ENCODE measurements around the gene ARAP1.

ARAP1 gene

GRCh38 chr11:72741849-72742512, 10.2 kb downstream of the ARAP1 start:
- no peak for DNase-seq

GRCh38 chr11:72741429-72741833, 10.8 kb downstream of the ARAP1 start:
- no peak for DNase-seq

DNA sequence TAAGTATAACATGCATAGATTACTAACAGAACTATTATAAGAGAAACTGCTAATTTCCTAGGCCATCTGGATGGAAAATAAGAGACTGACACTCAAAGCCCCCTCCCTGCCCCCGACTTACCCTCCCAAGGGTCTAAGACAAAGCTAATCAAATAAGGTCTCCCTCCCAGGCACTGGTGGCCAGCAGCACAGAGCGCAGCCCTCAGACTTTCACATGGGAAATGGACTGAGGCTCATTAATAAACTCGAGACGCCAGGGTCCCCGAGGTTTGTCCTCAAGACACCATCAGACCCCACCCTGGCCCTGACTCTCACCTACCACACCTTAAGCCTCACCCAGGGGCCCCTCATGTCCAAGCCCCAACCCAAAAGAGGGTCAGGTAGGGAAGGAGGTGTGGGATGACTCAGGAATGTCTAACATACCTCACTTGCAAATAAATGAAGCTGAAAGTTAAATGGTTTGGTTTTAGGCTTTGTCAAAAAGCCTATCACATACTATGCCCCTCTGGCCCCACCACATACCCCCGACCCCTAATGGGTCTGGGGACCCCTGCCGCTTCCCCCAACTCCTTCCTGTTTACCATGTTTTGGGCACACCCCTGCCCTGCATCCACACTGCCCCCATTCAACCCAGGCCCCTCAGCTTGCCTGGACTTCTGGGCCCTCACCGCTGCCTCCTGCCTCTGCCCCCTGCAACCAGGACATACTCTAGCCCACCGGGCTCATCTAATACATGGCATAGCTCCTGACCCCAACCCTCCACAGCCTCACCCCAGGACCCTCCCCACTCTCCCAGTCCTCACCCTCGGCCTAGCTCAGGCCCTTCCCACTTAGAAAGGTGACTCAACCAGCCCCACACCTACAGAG, 11.4 kb downstream of the ARAP1 start:
- DNase-seq: no peak

DNA sequence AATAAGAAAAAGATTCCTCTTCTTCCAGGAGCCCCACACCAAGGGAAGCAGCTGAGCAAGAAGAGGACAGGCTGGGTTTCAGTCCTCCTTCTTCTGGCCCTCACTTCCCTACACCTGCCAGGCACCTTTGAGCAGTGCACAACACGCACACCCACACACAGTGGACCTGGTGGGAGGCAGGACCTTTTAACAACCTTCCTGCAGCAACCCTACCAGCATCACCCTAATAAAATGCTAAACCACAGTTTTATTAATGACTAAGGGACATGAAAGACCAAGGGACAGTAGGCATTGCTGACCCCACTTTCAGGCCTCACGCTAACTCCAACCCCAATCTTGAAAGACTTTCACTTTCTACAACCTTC, 12.2 kb downstream of the ARAP1 start:
- no peak for DNase-seq

DNA sequence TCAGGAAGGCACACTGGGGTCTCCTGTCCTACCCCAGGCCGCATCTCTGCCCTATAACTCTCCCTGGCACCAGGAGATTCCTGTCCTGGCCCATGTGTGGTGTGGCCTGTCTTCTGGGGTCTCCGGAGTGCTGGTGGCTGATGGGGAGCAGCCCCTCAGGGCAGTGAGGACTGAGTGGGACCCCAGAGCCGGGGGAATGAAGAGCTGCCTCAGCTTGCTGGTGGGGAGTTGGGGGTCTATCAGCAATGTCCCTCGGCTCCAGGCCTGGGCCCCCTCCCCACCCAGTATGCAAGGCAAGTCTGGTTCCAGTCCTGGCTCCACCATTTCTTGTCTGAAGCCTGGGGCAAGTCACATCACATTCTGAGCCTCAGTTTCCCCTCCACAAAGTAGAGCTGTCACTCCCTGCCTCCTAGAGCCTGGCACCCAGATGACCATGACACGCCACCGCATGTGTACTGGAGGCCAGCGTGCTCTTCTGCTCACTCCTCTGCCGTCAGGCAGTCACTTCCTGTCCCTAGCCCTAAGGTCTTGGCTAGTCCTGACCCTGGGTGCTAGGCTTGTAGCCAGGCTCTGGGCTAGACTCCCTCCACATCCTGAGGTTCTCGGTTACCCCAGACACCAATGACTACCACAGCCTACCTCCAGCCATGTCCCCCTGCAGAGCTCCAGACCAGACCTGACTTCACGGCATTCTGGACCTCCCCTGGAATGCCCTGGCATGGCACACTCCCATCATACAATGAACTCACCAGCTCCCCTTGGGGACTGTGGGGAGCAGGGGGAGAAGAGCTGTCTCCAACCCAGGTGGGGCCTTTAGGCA, 12.8 kb downstream of the ARAP1 start:
- no peak for DNase-seq

DNA sequence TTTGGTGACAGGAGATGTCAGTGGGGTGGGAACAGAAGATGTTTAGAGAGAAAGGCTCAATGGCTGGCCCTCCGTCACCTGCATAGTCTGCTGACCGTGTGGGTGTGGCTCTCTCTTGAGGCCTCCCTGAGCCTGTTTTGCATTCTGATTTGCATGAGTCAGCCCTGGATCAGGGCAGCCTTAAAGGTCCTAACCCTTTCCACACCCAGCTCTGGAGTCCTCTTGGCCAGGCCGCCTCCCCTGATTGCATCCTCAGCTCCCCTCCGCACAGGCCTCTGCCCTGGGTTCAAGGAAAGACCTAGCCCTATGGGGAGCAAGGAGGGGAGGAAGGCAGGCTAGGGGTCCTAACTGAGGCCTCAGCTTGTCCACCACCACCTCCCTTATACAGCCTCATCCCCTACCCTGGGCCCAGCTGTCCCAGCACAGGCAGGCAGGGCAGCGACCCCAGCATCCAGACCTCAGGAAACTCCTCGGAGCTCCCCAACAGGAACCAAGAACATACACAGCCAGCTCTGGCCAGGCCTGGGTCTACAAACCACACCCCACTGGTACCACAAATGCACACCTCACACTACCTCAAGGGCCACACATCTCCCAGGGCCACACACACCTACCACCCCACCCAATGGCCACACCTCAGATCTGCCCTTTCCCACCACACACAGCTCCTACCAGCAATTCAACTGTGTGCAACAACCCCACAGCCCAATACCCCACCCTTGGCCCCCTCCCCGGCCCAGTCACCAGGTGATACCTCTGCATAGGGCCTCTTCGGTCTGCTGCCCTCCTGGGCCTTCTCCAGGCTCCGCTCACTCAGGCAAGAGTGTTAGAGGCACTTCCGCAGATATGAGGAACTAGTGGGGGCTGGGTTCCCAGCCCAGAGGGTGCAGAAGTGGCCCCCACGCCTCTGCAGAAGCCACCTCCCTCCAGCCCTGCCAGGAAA, 13.7 kb downstream of the ARAP1 start:
- DNase-seq: no peak

DNA sequence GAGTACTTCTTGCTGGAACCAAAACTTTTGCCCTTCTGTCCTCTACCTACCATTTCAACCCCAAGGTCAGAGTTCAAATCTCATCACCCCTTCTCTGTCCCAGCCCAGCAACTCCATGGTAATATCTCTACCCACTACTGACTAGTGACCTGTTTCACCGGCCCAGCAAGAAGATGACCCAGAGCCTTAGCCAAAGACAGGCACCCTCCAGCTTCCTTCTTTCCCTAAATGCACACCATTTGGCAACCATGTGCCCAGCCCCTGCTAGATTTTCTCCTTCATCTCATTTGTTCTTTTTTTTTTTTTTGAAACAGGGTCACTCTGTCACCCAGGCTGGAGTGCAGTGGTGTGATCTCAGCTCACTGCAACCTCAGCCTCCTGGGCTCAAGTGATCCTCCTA, 14.9 kb downstream of the ARAP1 start:
- DNase-seq: no peak

DNA sequence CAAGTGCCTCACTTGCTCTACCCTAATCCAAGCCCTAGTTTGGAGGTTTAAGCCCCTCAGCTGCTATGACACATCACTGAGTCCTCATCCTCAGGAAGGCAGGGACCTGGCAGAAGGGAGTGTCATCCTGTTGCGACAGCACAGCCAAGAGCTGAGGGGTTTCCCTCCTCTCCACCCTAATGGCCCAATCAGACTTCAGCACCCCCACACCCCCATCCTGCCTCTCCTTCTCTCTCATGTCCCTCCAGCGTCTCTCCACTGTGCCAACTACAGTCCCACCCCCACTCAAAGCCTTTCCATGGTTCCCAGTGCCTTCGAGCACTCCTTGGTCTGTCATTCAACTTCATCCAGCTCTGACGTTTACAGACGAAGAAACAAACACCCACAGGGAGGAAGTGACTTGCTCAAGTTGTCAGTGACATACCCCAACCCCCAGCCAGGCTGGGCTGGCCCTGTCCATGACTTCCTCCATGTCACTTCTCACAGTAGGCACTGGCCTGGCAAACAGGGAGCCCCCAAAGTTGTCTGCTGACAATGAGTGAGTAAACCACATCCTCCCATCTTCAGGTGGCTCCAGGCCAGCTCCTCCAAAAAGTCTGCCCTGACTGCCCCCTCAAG, 15.6 kb downstream of the ARAP1 start:
- DNase-seq: no peak

DNA sequence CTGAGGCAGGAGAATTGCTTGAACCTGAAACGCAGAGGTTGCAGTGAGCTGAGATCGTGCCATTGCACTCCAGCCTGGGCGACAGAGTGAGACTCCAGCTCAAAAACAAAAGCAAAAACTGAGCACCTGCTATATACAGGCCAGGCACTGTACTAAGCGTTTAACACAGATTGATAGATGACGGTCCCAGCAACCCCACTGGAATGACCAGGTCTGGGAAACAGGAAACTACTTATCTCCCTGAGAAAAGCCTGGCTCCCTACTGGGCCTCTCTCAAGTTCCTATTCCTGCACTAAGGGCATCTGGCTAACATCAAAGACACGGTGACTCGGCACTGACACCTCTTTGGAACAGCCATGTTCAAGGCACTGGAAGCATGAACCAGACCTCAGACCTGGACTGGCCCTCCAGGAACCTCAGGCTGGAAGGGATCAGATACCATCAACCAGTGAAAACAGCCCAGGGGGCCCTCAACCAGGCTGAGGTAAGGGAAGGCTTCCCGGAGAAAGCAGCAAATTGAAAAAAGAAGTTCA, 16.6 kb downstream of the ARAP1 start:
- peak; percentile 36 for DNase-seq

DNA sequence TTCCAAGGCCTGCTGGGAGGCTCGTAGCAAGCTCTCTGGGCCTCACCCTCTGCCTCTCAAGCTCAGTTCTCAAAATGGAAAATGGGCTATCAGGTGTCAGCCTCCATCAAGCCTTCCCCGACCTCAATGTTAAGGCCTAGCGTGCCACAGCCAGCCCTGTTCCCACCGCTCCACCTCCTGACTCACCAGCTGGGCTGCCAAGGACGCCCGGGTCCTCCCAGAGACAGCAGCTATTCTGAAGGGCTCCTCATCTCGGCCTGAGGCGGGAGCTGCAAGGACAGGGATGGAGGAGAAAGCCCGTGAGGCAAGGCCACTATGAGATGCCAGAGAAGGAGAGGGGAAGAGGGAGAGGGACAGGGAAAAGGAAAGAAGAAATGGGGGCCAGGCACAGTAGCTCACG, 19.9 kb downstream of the ARAP1 start:
- no peak for DNase-seq

GRCh38 chr11:72730737-72731136, 21.5 kb downstream of the ARAP1 start:
- DNase-seq: no peak

DNA sequence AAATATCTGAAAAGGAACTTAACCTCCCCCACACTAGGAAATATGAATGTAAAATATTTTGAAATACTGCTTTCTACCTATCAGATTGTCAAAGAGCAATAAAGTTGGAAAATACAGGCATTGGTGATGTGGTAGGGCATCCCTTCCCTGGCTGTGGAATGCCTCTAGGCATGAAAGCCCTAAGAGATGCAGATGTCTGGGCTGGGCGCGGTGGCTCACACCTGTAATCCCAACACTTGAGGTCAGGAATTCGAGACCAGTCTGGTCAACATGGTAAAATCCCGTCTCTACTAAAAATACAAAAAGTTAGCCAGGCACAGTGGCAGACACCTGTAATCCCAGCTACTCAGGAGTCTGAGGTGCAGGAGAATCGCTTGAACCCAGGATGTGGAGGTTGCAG, 22.0 kb downstream of the ARAP1 start:
- no peak for DNase-seq

- no peak for DNase-seq
These were observed 24.7 kb downstream of the ARAP1 start for GRCh38 chr11:72727521-72727920.

GRCh38 chr11:72726266-72727220, 25.7 kb downstream of the ARAP1 start:
- DNase-seq: no peak

GRCh38 chr11:72725724-72726028, 26.5 kb downstream of the ARAP1 start:
- DNase-seq: no peak

- peak; percentile 82 for DNase-seq
These were observed 27.1 kb downstream of the ARAP1 start for GRCh38 chr11:72724851-72725723.

DNA sequence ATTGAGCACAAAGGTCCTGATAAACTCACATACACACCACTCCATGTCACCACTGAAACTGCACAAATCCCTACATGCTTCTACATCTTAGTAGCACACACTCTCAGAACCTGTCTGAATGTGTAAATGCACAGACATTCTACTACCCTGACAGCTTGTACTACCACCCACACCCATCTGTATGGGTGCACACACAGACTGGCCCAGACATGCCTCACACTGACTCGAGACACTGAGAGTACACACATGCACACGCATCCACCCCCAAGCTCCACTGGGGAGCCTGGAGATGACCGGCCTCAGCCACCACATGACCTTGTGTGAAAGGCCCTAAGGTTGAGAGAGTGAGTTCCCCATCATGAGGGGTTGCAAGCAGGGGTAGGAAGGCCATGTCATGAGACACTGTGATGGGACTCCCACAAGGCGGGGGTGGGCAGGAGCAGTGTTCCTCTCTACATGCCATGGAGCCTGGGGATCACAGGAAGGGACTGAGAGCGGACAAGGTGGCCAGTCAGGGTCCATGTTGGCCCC, 28.1 kb downstream of the ARAP1 start:
- DNase-seq: no peak

- no peak for DNase-seq
These were observed 28.7 kb downstream of the ARAP1 start for GRCh38 chr11:72723508-72723907.

DNA sequence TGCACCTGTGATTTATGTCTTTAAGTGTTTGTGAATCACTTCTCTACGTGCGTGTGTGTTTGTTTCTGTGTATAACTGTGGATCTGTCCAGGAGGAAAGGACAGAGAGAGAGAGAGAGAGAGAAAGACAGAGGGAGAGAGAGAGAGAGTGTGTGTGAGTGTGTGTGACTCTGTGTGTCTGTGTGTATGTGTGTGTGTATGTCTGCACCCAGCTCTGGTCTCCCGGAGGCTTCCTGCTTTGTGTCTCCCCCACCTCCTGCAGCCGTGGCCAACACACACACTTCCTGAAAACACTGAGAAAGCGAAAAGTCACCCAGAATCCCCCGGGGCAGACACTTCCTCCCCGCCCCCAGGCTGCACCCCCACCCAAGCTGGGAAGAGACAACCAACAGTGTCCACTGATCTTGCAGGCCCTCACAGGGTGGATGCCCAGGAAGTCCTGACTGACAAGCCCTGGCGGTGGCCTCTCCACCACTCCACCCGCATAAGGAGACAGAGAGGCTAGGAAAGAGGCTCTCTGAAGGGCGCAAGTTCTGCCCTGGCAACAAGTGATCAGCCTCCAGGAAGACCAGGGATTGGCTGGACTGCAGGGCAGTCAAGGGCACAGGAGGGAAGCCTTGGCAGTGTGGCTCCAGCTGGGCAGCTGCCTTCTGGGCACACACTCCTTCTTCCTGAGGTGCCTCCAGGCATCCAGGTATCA, 30.0 kb downstream of the ARAP1 start:
- DNase-seq: peak; percentile 84

All from NCI-H510A treated with DMSO at 0.1 percent for 48 hours (cell line).